GM18517 (cell line): ENCODE data around the gene MXI1.
A peak's percentile ranks its signal among the peaks of the same experiment; 100 is the strongest.
"Not testable (repeated sequence)": the region's sequence is repeated elsewhere in the genome, so short reads cannot be mapped to it uniquely, and the experiment has no call there.

Experiments
- ATAC-seq: cut with Tn5 transposase; IDR thresholded peaks from one replicate; pipeline ENCODE4 v1.9.1; 2021; ENCODE audit warnings: mild to moderate bottlenecking, moderate library complexity; ENCODE audit not compliant: unreplicated experiment

The MXI1 gene

DNA sequence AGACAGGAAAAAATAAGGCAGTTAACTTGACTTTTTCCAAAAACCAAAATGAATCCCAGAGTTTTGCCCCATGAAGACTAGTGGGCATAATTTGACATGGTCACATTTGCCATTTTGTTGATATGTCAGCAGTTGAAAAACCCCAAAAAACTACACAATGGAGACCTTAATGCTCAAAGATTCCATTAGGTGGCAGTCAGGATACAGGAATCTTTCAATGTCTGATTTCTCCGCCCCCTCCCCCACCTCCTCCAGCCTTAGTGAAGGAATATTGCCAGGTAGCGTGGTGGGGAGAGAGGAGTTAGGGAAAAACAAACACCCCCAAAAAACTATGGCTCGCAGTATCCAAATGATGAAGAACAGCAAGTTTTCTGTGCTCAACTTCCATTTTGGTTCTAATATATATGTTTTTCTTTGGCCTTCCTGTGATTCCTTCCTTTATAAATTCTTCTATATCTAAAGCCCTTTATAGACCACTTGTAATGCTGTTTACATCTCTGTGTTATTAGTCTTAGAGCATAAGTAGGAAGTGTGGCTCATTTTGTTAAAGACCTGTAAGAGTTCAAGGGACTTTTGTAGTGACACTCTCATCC lies 104.0 kb downstream of the MXI1 start:
- no peak for ATAC-seq

DNA sequence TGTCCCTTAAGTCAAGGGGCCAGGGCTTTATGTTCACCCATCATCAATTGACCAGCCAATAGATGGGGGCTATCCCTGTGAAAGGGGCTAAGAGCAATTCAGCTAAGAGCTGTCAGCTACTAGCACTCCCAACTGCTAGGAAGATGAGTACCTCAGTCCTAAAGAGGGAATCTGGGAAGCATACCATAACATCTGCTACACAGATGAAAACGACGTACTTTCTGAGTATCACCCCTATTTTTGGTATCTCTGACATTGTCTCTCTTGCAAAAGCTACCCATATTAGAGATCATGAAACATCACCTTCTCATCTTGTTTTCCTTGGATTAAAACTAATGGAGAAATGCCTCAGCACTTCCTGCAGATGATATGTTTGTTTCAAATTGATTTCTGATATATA lies 104.8 kb downstream of the MXI1 start:
- ATAC-seq, result no peak

DNA sequence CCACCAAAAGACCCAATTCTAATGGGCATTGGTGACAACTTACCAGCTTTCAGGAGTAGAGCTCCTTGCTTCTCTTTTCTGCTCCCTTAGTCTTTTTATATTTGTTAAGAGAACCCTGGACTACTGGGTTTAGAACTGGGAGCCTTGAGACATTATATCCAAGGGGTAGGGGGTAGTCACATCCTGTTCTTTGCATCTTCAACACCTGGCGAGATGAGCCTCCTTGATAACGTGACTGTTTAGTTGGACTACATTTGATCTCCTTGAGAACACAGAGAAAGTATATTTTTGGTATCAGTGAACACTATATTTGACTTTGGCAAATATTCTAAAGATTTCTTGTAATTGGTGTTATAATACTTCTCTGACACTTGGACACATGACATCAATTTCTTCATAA lies 106.3 kb downstream of the MXI1 start:
- no peak for ATAC-seq

DNA sequence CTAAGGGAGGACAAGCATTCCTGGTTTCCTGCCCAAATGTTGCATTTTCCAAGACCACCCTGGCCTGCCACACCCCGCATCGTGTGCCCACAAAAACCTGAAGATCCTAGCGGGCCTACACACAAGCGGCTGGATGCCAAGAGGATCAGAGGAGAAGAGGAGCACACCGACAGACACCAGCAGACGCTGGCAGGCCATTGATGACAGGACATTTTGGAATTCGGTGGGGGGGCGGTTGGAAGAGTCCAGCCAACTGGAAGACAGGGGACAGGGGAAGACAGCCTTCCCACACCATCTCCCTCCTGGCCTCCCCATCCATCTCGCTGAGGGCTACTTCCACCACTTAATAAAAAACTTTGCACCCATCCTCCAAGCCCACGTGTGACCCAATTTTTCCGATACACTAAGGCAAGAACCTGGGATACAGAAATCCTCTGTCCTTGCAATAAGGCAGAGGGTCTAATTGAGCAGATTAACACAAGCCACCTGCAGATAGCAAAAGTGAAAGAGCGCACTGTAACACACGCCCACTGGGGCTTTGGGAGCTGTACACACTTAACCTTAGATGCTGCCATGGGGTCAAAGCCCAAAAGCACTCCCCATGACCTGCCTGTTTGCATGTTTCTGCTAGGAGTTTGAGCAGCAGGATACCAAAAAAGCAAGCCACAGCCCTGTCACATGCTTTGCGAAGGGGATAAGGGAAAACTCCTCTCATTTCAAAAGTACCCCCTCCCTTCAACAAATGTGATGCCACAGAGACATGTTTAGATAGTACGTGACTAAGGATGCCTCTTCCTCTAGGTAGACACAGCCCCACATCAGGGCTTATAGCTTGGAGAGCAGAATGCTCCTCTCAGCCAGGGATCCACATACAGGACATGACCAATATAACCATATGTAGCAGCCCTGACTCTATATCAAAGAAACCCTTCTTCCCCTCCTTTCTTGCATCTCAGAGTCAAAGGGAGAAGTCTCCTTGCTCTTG lies 110.8 kb downstream of the MXI1 start:
- no peak for ATAC-seq

DNA sequence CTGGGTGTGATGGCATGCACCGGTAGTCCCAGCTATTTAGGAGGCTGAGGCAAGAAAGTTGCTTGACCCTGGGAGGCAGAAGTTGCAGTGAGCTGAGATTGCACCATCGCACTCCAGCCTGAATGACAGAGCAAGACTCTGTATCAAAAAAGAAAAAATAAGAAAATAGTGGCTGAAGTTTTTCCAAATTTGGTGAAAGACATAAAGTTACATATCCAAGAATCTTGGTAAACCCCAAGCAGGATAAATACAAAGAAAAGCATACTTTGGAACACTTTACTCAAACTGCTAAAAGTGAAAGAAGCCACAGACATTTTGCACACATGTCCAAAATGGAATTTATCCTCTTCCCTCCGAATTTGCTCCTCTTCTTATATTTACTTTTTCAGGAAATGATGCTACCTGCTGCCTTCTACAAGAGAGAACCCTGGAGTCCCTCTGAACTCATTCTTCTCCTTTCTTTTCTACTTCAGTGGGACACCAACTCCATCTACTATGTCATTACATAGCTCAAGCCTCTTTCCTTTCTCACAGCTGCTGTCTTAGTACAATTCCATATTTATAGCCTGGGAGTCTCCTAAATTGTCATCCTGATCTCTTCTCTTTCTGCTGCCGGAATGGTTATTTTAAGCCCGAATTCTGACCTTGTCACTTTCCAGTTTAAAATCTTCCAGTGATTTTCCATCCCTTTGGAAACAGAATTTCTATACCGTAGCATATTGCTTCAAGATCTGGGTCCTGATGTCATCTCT lies 114.6 kb downstream of the MXI1 start:
- no peak for ATAC-seq

DNA sequence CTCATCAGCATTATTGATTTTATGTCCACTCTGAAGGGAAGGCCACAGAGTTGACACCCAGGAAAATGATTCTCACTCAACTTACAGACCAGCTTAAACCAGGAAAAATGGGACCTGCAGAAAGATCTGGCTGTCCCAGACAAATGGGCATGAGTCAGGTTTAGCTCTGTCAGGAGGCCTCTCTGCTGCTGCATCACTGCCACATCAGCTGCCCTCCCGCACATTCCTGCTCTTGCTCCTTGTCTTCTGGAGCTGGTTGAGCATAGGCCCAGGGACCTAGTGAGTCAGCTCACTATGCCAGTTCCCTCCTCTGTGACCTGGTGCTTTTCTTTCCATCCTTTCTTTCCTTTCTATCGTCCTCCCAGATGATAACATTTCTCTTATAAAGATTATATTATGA lies 116.1 kb downstream of the MXI1 start:
- ATAC-seq, result no peak

DNA sequence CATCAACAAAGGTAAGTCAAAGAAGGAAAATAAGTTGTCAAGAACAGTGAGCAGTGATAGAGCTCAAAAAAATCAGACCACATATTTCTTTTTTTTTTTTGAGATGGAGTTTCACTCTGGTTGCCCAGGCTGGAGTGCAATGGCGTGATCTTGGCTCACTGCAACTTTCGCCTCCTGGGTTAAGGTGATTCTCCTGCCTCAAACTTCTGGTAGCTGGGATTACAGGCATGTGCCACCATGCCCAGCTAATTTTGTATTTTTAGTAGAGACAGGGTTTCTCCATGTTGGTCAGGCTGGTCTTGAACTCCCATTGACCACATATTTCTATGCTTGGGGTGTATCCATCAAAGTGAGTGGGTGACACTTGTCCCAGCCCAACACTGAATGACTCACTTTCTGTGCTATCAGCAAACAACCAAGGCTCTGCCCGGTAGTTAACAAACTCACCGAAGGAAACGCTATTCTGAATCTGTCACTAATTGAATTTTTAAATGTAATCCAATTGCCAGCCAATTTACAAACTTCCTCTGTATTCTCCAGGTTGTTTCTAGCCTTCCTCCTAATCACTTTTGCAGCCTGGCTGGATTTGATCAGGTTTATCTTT lies 116.9 kb downstream of the MXI1 start:
- ATAC-seq, result peak; percentile 61

DNA sequence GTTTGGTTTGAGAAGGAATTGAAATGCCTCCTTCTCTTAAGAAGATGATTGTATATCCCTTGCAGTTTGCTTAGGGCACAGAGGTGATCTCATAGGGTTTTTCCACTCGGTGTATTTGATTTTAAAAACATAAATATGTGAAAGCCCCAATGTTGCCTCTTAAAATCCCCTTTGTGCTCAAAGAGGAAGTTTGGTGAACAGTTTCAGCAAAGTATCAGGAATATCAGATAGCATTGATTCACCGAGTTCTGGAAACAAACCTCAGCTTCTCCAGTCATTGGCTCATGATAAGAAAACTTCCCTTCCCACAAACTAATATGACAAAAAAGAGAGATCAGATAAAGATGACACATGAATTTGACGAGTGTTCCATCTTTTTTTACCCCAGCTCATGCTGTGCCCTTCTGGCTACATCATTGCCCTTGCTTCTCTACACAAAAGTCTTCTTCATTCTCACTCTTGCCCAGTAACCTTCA lies 117.4 kb downstream of the MXI1 start:
- peak; percentile 47 for ATAC-seq

DNA sequence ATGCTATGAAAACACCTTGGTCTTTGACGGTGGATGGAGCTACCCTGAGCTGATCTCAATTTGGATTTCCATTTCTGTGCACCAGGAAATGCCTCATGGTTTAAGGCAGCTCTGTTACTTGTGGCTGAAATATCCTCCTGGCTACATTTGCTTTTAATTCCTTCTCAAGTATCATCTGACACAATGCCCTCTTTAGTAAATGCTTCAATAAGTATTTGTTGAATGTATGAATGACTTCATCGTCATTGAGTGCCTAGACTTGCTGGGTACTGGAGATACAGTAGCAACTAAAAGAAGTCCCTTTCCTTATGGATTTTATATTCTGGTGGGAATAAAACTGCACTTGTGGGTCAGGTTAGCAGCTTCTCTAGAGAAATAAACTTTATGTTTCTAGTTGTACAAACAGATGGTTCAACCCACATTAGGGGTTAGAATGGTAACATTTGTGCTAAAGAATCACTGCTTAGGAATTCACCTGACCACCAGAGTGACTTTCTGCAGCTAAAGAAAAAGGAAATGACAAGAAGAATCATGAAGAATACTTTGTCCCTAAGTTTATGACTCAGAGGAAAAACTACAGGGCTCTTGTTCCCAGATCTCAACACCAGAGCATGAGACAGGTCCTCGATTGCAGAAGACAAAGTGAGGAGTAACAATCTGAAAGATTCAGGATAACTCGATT lies 119.1 kb downstream of the MXI1 start:
- ATAC-seq, result no peak

DNA sequence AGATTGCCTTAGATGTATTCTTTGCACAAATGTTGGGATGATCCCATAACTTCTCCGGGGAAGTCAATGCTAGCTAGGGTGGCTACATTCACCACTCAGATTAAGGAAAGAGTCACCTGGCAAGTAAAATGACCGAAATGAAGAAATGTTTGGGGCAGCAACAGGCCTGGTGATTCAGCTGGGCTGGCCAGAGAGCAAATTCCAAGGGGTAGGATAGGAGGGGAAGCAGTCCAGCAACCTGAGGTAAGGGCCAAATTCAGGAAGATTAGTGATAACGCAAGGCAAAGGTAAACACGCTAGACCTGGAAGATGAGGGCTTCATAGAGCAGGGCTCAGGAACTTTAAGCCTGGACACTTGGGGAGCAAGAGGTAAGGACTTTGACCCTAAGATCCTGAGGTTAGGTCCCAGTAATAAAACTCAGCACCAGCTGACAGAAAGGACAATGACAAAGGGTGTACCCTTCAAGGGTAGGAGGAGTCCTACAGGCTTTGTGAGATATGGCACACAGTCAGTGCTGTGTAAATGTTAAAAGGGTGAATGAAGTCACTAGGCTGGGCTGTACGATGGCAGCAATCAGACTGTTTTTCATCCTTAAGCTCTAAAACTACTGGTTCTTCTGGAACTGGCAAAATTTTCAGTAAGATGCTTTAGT lies 120.0 kb downstream of the MXI1 start:
- no peak for ATAC-seq

DNA sequence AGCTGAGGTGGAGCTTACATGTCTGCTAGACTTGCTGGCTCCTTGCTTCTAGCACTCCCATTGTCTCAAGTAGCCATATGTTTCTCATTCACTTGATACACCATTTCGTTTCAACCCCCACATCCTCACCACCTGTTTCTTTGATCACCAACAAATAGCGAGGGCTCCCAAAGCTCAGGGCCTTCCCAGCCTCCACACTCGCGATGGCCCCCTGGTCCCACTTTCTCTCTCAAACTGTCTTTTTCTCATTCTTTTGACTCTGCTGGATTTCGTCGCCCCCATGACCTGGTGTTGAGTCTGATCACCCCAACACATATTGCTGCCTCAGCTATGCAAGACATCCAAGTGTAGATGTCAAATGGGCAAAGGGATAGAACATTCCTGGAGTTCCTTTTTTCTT lies 123.3 kb downstream of the MXI1 start:
- no peak for ATAC-seq

DNA sequence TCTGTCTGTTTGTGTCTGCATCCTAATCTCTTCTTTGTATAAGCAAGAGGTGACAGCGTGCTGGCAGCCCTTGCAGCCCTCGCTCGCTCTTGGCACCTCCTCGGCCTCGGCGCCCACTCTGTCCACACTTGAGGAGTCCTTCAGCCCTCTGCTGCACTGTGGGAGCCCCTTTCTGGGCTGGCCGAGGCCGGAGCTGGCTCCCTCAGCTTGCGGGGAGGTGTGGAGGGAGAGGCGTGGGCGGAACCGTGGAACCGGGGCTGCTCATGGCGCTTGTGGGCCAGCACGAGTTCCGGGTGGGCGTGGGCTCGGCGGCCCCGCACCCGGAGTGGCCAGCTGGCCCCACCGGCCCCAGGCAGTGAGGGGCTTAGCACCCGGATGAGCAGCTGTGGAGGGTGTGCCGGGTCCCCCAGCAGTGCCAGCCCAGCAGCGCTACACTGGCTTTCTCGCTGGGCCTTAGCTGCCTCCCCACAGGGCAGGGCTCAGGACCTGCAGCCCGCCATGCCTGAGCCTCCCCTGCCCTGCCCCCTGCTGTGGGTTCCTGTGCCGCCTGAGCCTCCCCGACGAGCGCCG lies 123.9 kb downstream of the MXI1 start:
- not testable (repeated sequence) for ATAC-seq

DNA sequence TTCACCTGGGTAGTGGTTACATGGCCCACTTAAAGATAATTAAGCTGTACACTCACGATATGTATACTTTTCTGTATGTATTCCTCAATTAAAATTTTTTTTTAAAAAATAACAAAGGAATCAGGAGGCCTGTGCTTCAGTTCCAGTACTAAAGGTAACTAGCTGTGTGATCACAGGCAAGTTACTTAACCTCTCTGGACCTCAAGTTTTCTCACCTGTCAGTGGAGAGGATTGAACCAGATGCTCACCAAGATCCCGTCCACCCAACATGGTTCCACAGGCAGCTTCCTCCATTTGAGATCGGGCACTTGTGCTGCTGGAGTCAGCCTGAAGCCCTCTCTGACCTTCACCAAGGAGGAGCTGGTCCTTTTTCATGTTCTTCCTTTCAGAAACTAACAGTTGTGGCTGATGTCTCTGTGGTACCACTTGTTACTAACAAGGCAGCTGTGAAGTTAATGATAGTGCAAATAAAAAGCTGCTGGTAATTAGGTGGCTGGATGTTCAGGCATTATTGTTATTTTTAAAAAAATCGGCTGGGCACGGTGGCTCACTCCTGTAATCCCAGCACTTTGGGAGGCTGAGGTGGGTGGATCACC lies 126.8 kb downstream of the MXI1 start:
- no peak for ATAC-seq

DNA sequence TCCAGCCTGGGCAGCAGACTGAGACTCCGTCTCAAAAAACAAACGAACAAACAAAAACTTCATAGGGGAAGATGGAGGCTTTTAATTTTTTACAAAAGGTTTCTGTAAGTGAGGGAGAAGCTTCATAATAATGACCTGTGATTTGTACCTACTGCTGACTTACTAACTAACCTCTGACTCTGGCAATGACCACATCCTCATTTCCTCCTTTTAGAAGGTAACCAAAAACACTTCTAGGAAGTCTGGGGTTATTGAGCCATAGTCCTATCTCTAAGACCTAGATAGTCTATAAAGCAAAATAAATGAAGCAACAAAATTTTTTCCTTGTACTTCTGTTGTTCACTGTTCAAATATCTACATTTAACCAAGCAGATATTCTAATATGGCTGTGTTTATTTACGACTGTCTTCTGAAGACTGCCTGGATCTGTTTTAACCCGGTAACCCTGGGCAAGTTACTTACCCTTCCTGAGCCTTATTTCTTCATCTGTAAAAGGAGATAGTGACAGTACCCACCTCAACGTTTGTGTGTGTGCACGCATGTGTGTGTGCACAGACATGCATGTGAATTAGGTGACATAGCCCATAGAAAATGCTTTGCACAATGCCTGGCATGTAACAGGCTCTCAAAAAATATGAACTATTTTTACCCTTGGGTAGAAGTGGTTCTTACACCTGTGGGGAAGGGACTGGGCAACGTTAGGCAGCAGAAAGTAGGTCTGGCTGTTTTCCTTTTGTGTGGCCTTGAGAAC lies 128.1 kb downstream of the MXI1 start:
- ATAC-seq, result no peak

DNA sequence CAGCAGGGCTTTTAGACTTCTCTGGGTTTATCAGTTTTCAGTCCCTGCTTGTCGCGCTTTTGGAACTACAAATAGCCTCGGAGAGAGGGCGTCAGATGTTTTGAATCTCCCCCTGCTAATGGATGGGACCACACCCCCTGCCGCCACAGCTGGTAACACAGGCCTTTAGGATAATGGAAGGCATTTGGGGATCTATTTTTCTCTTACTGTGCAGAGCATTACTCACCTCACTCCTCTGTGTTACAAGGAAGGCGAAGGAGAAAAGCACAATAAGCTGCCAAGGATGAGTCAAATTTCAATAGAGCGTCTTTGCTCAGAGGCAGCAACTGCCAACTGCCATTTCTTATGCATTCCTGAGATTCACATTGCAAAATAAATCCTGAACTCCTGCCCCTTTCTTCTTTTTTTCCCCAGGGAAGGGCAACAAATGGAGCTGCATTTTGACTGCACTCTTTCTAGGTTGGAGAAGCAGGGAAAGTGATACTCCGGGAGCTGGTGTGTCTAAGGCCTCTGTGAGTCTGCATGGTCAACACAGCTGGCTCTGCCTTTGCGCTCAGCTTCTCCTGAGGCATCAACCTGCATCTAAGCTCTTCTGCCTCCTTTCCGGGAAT lies 128.8 kb downstream of the MXI1 start:
- ATAC-seq, result no peak
